ENCODE data around the gene OR2AK2.
"Not testable (repeated sequence)": the region's sequence is repeated elsewhere in the genome, so short reads cannot be mapped to it uniquely, and the experiment has no call there.

The OR2AK2 gene

GRCh38 chr1:247964933-247965332 is at the start of gene OR2AK2:
OR2AK2 (plus strand) TSS chr1:247965233; CDS start chr1:247965377, 144 bp downstream.
- peak; percentile 98 for FAIRE-seq

DNA sequence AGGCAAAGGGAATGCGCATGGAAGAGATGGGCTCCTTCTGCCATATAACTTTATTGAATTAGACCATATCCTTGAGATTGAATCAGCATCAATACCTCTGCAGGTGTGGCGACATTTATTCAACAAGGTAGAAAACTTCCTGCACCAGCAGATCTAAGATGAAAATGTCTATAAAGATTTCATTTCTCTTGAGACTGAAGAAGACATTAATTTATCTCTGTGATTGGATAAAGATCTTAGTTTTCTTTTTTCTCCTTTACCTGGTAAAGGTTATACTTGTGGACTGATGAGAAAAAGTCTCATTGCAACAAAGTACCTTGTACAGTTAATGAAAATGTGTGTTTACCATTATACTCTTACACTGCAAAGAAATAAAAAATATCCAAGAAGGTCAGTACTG is 45.1 kb upstream of the OR2AK2 start, which contains the start of gene OR2T8:
Gene OR2T8 (plus strand): TSS at position 301 of the 400 bp plus-strand sequence. CDS start 766 bp downstream, outside the sequence.
- FAIRE-seq: no peak

DNA sequence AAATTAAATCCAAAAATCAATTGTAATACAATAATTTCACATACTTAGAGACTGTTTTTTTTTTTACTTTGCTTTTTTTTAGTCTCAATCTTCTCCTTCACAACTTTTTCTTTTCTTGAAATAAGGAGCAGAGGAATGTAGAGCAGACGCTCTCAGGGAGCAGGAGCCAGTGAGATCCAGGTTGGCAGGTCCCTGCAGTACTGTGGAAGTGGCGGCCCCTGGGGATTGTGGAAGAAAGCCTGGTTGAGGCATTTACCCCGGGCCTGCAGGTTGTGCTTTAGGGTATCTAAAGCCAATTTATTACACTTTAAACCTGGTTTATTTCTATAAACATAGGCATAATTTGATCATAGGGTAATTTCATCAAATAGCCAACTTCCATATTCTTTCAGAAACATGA is 41.1 kb upstream of the OR2AK2 start:
- no peak for FAIRE-seq

DNA sequence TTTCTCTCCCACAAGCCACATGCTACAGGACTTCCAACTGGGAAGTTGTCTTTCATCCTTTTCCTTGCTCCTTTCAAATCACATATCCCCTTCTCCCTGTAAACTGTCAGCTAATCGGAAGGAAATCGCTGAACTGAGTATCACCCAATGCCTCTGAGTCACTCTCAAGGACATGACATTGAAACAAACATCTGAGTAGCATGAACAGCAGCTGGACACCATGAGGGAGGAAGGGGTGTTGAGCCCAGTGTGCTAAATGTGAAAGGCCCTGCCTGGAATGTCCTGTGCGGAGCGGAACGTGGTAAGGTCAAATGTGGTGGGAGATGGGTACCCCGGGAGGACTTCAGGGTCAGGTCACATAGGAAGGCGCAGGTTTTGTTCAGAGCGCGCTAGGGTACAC is 40.2 kb upstream of the OR2AK2 start, which contains the start of gene OR2AJ1:
Gene OR2AJ1 (plus strand): TSS at position 22 of the 400 bp plus-strand sequence. CDS start 8,880 bp downstream, outside the sequence.
- FAIRE-seq: no peak

DNA sequence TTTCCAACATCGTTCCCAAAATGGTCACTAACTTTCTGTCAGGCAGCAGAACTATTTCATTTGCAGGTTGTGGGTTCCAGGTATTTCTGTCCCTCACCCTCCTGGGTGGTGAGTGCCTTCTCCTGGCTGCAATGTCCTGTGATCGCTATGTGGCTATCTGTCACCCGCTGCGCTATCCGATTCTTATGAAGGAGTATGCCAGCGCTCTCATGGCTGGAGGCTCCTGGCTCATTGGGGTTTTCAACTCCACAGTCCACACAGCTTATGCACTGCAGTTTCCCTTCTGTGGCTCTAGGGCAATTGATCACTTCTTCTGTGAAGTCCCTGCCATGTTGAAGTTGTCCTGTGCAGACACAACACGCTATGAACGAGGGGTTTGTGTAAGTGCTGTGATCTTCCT is 31.0 kb upstream of the OR2AK2 start:
- FAIRE-seq: no peak

DNA sequence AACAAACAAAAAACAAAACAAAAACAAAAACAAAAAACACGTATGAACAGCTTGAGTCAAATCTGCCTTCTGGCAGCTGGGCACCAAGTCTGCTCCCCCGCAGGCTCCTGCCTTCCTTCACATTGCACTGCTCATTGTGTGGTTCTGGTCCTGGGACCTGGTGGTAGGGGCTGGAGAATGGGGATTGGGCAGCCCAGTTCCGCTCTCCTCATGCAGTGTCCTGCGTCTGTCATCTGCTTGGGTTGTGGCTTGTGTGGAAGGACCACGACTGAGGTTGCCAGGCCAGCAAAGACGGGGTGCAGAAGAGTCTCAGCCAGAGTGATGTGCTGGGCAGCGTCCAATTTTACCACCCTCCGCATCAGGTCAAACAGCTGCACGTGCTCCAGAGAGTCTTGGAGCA is 29.3 kb upstream of the OR2AK2 start:
- FAIRE-seq: no peak

- FAIRE-seq: no peak
These were observed 28.6 kb upstream of the OR2AK2 start for GRCh38 chr1:247936415-247936814.

GRCh38 chr1:247936965-247937734 is 27.9 kb upstream of the OR2AK2 start:
- FAIRE-seq: not testable (repeated sequence)

DNA sequence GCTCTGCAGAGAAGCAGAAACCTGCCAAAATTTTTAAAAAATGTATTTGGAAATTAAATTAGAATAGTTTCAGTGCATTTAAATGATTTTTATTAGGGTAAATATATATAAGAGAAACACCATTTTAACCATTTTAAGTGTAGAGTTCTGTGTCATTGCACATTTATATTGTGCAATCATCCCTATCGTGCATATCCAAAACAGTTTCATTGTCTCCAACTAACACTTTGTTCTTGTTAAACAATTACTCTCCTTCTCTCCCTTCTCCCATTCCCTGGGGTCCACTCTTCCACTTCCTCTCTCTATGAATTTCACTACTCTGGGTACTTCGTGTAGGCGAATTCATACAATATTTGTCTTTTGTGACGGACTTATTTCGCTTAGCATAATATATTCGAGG is 22.4 kb upstream of the OR2AK2 start:
- no peak for FAIRE-seq

GRCh38 chr1:247948558-247948957 is 16.5 kb upstream of the OR2AK2 start, which contains the start of gene OR2L8:
OR2L8 (plus strand) TSS chr1:247948858; CDS start chr1:247948858, 0 bp downstream.
- no peak for FAIRE-seq

GRCh38 chr1:247953408-247953807 is 11.6 kb upstream of the OR2AK2 start:
- FAIRE-seq: no peak

DNA sequence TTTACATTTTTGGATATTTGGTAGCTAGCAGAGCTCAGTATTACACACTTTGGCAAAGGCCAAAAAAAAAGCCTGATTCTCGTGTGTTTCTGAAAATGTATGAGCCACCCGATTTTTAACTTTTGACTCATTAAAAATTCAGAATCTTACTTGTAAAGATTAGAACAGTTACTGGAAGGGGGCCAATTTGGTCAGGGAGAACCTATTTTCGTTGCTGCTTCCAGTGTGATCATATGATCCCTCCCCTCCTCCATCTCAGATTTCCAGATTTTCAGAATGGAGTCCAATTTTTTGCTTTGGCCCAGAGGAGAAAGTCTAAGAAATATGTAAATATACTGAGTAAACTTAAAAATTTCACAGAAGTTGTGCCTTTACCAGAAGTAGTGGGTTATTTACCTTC is 3.2 kb upstream of the OR2AK2 start:
- no peak for FAIRE-seq

DNA sequence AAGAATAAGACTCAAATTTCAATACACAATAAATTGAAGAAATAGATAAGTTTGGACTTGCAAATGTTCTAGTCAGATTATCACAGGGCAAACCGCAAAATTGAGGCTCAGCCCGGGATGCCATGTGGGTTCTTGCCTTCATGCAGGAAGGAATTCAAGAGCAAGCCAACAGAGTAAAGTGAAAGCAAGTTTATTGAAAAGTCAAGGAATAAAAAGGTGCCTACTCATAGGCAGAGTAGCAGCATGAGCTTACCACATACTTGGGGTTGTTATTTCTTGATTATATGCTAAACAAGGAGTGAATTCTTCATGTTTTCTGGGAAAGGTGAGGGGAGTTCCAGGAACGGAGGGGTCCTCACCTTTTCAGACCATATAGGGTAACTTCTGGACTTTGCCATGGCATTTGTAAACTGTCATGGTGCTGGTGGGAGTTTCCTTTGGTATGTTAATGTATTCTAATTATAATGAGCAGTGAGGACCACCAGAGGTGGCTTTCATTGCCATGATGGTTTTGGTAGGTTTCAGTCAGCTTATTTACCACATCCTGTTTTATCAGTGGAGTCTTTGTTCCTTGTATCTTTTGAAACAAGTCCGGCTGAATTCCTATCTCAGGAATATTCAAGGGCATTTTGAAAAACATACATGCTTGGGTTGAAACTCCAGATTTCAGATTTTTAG is 2.0 kb upstream of the OR2AK2 start:
- FAIRE-seq: no peak

- FAIRE-seq: no peak
These were observed 1.6 kb downstream of the OR2AK2 start for GRCh38 chr1:247966532-247967204.

DNA sequence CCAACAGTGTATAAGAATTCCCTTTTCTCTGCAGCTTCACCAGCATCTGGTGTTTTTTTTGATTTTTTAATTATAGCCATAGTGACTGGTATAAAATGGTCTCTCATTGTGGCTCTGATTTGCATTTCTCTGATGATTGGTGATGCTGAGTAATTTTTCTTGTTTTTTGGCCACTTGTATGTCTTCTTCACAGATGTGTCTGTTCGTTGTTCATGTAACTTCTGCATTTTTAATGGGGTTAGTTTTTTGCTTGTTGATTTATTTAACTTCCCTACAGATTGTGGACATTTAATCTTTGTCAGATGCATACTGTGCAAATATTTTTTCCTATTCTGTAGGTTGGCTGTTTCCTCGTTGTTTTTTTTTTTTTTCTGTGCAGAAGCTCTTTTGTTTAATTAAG is 28.0 kb downstream of the OR2AK2 start:
- no peak for FAIRE-seq

GRCh38 chr1:247998811-247999210 is 33.8 kb downstream of the OR2AK2 start:
- no peak for FAIRE-seq

GRCh38 chr1:248000169-248000568 is 35.1 kb downstream of the OR2AK2 start:
- FAIRE-seq: no peak

DNA sequence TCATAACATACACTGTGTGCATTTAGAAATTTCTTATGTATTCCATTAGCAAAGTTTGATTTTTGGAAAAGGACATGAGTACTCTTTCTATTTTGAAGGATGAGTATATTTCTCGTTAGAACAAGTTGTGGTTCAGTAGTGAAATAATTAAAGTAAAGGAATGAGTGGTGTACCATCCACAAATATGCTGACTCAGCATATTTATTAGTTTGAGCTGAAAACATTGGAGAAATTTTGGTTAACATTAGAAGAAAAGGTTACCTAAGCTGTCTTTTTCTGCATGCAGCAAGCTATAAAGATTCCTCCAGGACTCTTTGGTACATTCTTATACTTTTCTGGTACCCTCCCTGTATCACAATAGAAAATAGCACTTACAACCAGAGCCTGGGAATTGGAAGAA is 42.7 kb downstream of the OR2AK2 start:
- FAIRE-seq: no peak

DNA sequence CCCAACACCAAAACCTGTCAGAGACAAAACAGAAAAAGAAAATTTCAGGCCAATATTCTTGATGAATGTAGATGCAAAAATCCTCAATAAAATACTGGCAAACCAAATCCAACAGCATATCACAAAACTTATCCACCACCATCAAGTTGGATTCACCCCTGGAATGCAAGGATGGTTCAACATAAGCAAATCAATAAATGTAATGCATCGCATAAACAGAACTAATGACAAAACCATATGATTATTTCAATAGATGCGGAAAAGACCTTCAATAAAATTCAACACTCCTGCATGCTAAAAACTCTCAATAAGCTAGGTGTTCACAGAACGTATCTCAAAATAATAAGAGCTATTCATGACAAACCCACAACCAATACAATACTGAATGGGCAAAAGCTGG is 44.6 kb downstream of the OR2AK2 start:
- FAIRE-seq: no peak

- FAIRE-seq: no peak
These were observed 48.2 kb downstream of the OR2AK2 start, which contains the start of gene OR2L5 for GRCh38 chr1:248013229-248013710. OR2L5 (plus strand) TSS chr1:248013660; CDS start chr1:248021948, 8,288 bp downstream.

GRCh38 chr1:248015803-248016202 is 50.8 kb downstream of the OR2AK2 start:
- FAIRE-seq: no peak
